HG03442 (cell line): ENCODE results near the gene HTRA3.

ENCODE experiments used
- ATAC-seq: cut with Tn5 transposase; IDR thresholded peaks from one replicate; pipeline ENCODE4 v1.9.1; 2021; ENCODE audit warnings: mild to moderate bottlenecking, moderate library complexity; ENCODE audit not compliant: unreplicated experiment

HTRA3 gene

DNA sequence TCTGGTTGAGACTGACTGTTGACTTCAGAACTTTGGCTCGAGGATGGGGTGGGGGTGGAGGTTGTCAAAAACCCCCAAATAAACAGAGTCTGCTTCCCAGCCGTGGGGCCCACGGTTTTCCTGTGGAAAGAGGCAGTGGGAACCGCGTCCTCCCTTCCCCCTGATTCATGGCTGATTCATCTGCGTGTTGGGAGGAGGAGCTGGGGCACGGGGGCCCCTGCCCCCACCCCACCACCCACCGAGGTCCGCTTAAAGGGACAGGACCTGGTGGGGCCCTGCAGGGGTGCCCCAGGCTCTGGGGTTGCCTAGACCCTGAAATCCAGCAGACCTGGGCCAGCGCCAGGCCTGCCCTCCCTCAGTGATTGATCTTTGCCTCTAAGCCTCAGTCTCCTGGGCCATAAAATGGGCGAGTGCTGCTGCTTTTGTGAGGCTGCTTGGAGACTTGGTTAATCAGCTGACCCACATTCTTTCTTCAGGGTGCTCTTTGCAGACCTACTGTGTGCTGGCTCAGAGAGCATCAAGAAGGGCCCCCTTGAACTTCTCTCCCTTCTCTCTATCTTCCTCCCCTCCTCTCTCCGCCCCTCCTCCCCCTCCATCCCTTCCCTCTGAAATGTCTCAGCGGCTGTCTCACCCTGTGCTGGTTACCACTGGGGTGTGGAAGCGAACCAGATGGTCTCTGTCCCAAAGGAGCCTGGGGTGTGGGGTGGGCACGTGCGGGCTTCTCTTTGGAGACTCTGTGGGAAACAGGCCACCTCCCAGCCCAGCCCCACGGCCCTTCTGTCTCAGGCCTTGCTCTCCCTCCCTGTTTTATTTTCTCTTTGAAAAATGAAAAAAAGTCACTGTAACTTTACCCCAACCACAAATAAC is 9.1 kb downstream of the HTRA3 start:
- no peak for ATAC-seq

DNA sequence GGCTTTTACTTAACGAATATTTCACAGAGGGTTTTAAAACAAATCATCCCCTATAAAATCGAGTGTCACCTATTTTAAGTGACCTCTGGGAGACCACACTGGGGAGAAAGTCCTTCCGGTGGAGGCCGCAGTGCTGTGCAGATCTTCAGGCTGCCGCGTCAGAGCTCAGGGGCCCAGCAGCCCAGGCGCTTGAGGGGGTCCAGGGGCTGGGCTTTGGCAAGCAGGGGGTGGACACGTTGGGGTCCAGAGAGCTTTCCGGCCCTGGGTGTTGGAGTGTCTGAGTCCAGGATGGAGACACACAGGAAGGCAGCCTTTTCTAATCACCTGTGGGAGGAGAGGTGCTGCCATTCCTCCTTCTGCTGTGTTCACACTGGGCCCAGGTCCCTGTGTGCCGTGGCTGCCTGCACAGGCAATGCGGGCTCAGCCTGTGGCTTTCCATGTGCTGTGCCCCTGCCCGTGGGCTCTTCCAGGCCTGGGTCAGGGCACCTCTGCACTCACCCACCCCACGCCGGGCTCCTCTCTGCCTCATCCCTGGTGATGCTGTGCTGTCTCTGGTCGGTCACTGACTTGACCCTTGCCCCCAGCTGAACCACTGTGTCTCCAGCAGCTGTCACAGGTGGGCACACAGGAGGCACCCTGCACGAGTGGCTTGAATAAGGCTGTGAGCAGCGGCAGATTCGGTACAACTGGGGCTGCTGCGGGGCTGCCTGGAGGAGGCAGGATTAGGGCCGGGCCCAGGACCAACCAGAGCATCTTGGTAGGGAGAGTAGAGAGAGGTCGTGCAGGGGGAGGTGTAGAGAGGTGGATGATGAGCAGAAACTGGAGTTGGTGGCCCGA is 10.0 kb downstream of the HTRA3 start:
- no peak for ATAC-seq

DNA sequence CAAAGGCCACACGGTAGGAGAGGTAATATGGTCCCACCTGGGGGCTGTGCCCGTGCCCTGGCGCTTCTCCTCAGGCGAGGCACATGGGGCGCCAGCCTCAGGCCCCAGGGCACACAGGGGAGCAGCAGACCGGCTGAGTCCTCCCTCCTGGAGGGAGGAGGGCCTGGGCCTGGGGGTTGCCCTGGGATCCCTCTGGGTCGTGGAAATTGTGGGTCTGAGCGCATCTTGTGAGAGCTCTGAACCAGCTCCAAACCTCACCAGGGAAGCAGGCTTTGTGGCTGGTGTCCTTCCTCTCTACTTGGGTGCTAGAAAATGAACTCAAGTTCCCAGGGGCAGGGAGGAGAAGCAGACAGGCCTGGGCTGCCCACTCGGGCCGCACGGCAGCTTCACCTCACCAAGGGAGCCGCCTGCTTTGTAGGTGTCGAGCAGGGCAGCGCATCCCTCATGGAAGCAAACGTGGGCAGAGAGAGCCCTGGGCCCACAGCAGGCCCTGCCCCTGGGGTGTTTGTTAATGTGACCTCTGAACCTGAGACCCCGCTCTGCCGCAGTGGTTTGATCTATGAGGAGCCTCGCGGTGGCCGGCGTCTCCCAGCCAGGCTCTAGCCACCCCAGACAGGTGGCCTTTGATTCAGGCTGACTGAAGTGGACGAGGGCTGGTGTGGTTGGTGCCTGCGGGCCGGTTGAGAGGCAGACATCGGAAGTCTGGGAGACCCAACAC is 10.8 kb downstream of the HTRA3 start:
- ATAC-seq = no peak

DNA sequence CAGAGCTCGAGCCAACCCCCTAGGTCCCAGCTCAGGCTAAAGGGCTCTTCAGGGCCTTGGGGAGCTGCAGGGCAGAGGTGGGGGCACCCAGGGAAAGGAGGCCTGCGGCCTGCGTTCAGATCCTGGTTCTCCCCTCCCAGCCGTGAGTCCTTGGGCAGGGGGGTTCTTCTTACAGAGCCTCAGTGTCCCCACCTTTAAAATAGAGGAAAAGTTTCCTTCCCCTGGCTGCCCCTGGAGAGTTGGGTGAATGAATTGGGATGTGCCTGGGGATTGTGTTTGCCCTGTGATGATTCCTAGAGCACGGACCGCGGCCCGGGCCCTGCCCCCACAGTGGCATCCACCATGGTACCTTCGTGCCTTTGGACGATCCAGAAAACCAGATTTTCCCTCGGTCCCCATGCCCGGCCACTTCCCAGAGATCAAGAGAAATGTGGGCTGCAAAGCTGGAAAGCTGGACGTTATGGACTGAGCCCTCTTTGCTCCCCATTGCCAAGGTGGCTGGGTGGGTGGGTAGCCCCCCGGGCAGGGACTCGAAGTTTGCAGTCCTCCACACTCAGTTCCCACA is 11.4 kb downstream of the HTRA3 start:
- ATAC-seq = no peak

DNA sequence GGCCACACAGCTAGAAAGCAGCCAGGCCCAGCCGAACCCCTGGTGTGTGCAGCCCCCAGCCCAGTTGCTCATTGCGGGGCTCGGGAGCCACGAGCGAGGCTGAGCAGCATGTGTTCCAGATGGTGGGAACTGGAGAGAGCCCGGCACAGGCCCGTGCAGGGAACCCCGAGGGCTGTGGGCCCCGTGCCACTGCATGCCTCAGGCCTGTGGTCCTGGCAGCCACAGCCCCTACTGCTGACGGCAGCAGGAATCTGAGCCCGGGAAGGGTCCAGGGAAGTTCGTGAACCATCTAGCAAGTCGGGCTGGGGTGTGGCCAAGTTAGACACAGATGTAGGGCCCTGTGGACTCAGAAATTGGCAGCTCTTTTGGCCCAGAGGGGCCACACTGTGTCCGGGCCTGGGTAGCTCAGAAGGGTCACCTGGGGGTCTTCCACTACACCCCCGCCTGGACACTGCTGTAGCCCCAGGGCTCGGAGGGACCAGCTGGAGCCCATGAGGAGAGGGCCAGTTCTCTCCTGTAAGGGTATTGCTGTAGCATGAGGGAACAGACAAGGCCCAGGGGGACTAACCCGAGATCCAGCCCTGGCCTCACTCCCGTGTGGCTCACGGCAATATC is 12.1 kb downstream of the HTRA3 start:
- no peak for ATAC-seq

DNA sequence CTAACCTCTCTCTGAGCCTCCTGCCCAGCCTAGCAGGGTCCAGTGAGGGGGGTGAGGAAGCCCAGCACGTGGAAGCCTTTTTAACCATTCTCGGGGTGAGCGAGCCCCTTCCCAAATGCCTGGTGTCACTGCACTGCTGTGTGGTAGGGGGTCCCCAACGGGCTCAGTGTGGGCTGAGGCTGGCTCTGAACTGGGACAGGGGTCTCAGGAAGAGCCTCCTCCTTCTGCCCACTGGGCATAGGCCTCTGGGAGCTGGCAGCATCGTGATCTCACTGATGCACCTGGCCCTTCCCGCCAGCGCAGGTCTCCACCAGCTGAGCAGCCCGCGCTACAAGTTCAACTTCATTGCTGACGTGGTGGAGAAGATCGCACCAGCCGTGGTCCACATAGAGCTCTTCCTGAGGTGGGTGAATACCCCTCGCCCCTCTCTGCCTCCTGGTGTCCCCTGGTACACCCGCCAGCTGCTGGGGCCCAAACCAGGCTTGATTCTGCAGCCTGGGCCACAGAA is 12.6 kb downstream of the HTRA3 start:
- ATAC-seq = no peak

DNA sequence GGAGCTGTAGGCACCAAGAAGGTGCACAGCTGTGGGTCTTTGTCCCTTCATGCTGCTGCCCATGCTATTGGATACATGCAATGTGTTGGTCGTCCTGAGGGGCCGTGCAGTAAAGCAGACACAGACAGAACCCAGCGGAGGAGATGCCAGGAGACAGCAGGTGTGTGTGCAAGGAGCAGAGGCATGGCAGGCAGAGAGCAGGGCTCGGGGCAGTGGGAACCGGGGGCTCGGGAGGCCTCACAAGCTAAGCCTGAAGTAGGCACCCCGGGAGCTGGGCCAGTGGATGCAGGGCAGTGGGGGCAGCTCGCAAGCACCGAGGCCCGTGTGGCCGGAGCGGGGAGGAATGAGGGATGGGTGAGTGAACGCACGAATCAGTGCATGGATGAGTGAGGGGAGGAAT is 13.2 kb downstream of the HTRA3 start:
- no peak for ATAC-seq

DNA sequence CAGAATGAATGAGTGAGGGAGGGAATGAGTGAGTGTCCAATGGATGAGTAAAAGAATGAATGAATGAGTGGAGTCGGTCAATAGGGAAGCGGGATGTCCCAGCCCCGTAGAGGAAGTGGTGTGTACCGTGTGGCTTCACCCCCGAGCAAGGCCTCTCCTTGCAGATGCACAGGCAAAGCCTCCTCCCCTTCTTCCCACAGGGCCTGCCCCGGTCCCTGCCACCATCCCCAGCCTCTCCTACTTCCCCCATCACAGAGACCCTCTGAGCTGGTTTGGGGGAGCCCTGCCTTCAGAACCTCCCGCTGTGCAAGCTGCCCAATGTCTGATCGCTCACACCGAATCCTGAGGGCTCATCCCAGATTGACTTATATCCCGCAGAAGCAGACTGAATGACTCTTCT is 13.6 kb downstream of the HTRA3 start:
- no peak for ATAC-seq

DNA sequence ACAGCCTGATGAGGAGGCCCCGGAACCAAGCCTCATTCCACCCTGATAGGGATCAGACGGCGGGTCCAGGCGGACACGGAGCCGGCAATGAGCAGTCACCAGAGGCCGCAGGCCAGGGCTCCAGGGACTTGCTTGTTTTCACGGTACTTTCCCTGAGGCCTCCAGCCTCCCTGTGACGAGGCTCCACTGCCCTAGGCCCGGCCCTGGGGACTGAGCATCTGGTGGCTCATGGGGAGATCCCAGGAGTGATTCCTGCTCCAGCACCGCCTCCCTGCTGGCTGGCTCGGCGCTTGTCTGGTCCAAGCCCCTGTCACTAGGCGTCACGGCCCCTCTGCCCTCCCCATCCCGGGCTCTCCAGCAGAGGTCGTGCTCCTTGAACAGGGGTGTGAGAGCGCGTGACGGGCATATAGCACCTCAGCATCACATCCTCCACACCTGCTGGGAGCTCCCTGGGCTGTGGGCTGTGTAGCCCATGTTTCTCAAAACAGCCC is 14.1 kb downstream of the HTRA3 start:
- no peak for ATAC-seq

DNA sequence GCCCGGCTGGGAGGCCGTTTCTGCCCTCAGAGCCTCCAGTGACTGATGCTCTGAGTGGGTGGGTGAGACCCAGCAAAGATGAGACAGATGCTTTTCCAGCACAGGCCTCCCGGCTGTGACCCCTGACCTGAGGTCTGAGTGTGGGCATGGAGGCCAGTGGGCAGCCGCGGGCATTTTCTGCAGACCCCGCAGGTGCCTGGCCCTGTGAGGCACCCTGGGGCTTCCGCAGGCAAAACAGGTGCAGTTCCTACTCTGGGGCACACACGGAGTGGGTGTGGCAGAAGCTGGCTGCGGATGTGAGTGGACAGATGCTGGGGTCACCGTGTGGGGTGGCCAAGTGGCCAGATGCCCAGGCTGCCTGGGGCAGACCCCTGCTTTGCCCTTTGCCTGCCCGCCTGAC is 14.8 kb downstream of the HTRA3 start:
- no peak for ATAC-seq

DNA sequence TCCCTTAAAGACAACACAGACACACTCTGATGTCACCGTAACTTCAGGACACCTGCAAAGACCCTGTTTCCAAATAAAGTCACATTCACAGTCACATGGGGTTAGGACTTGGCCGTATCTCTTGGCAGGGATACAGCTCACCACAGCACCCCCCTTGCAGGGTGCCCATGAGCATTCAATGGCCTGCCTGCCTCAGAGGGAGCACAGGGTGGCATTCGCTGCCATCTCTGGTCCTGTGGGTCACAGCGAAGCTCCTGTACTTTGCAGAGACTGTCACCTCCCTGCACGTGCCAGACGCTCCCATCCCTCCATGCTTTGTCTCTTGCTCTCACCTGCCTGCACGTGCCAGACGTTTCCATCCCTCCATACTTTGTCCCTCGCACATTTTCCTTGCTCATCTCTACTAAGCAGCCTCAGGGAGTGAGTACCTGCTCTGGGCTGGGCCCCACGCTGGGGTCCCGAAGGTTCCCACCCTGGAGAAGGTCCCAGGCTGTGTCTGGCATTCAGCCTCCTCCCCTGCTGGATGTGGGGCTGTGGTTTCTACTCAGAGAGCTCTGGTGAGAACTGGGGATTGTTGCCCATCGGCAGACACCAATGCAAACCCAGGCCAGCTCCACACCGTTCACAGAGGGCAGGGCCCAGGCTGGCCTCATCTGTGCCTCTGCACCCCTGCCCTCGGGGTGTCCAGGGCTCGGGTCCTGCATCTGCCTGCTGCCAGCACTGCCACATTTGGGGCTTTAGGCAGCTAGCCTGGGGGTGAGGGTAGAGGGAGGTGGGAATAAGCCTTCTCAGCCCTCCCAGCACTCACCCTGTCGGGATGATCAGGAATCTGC is 15.8 kb downstream of the HTRA3 start:
- ATAC-seq = no peak

DNA sequence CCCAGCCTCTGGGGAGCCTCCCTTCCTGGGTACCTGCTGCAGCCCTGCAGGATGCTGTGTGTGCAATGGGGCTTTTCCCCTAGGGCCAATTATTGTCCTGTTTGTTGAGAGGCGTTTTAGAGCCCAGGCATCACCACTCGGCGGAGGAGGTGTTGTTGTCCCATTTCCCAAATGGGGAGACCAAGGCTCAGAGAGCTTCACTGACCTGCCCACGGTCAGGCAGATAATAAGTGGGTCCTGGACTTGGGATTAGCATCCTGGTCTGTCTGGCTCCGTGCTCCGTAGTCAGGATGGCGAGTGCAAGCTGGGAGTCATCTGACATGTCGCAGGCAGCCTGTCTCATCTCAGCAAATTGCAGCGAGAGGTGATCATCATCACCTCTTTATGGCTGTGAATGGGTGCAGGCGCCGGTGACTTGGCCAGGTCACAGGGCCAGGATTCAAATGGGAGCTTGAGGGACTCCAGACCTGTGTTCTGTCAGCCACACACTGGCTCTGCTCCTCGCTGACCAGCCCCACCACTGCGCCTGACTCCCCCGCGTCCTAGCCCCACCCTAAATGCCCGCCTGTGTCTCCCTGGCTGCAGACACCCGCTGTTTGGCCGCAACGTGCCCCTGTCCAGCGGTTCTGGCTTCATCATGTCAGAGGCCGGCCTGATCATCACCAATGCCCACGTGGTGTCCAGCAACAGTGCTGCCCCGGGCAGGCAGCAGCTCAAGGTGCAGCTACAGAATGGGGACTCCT is 16.6 kb downstream of the HTRA3 start:
- ATAC-seq = no peak

DNA sequence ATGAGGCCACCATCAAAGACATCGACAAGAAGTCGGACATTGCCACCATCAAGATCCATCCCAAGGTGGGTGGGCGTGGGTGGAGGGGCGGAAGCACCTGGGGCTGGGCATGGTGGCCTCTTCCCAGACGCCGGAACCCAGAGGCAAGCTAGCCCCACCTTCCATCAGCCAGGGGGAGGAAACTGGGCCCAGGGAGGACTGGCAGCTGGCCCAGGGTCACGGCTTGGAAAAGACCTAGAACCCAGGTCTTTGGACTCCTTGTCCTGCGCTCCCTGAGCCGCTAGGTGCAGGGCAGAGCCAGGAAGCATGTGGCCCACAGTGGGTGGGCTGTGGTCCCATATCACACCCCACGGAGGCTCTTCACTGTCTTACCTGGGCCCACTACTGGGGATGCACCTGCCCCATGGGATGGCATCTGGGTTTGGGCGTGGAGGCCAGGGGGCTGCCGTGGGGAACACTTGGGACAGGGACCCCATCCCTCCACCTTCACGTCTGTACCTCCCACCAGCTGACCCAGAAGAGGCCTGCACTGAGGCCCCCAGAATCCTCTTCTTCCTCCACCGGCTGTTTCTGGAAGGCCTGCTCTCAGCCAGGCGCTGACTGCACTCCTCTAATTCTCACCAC is 17.3 kb downstream of the HTRA3 start:
- ATAC-seq = no peak

DNA sequence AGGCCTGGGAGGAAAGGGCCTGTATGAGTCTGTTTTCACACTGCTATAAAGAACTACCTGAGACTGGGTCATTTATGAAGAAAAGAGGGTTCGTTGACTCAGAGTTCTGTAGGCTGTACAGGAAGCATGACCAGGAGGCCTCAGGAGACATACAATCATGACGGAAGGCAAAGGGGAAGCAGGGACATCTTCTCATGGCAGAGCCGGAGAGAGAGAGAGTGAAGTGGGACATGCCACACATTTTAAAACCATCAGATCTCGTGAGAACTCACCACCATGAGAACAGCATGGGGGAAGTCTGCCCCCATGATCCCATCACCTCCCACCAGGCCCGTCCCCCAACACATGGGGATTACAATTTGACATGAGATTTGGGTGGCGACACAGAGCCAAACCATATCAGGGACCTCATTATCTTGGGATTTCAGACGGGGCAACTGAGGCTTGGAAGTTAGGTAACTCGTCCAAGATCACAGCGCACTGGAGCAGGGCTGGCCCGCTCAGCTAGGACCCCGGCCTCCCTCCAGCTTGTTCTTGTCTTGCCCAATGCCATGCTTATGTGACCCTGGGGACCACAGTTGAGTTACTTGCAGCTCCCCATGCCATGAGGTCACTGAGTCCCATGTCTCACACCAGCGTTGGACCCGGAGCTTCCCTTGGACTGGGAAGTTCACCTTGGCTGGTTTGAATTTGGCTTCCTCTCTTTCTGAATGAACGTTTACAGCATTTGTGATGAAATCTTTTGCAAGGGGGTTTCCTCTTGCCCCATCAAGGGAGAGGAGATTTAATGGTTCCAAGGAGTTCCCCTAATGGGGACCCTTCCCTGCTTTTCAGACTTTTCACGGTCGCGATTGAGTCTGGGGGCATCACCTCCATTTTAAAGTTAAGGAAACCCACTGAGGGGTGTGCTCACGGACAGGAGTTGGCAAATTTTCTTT is 18.1 kb downstream of the HTRA3 start:
- no peak for ATAC-seq

DNA sequence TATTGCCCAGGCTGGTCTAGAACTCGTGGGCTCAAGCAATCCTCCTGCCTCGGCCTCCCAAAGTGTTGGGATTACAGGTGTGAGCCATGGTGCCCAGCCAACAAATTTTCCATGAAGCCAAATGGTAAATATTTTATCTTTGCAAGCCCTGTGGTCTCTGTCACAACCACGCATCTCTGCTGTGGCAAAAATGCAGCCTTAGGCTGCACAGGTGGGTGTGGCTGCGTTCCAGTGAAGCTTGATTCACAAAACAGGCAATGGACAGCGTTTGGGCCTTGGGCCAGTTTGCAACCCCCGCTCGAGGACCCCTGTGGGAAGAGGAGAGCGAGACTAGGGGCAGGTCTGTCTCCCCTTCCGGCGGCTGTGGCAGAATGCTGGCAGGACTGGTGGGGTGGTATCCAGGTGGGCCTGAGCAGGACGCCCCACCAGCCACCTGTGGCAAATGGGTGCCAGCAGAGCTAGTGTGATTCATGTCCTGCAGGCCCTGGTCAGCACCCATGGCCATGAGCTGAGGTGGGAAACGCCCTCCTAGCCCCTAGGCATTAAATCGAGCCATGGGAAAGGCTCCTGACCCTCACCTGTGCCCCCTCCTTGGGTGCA is 19.7 kb downstream of the HTRA3 start:
- no peak for ATAC-seq

DNA sequence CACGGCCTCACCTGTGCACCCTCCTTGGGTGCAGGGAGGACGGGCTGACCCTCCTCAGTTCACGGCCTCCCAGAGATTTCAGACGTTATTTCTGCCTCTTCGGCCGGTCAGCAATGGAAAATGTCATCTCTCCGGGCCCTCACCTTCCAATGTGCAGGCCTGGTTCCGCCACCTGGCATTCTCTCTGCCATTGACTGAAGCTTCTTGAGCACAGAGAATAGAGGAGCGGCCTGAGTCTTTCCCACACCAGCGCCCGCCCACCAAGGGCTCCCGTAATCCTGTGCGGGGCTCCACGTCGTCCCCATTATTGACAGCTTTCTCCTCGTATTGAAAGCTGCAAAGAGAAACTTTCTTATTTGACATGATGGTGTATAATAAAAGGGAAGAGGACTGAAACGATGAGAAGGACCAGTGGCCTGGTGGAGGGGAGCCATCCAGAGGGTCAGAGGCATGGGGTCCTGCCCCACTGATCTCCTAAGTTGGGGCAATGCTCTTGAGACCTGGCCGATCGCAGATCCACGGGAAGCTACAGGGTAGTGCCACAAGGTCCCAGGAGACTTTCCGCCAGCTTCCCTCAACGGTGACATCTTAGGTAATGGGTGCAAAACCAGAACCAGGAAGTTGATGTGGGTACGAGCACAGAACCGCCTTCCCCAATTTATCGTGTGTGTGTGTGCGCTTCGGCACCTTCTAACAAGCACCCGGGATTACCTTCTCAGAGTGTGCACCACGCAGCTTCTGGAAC is 20.6 kb downstream of the HTRA3 start:
- ATAC-seq = no peak
